ENCODE measurements around the gene EXOC2.
"Not testable (repeated sequence)": the region's sequence is repeated elsewhere in the genome, so short reads cannot be mapped to it uniquely, and the experiment has no call there.

Gene EXOC2

GRCh38 chr6:674956-675355 lies 18.0 kb downstream of the EXOC2 start:
- Histone ChIP-seq H3K4me1 (ENCODE audit: insufficient read depth, poor library complexity, severe bottlenecking) (no peaks in the 10 kb centered on the region), H3K36me3 (ENCODE audit: low read depth) (no peaks in the 10 kb centered on the region; the same call in 1 of the 2 replicates), H3K9me3 (ENCODE audit: severe bottlenecking) (no peaks in the 10 kb centered on the region), H3K27ac (ENCODE audit: poor library complexity, severe bottlenecking) (no peak overlapping the region), H3K4me3 (ENCODE audit: severe bottlenecking) (no peak overlapping the region), H3K27me3 (ENCODE audit: insufficient read depth, poor library complexity, severe bottlenecking) (no peaks in the 10 kb centered on the region)
- DNase-seq (ENCODE audit: low spot score) (no peak), ATAC-seq (ENCODE audit: low read depth) (no peak)
- no peak for TF ChIP-seq CTCF (IDR thresholded peaks at IDR 0.05; ENCODE audit: poor library complexity, severe bottlenecking)

GRCh38 chr6:674406-674805 lies 18.5 kb downstream of the EXOC2 start:
- H3K27ac ChIP-seq (ENCODE audit: poor library complexity, severe bottlenecking) = no peak overlapping the region
- TF ChIP-seq CTCF (IDR thresholded peaks at IDR 0.05; ENCODE audit: poor library complexity, severe bottlenecking) = no peak

GRCh38 chr6:667253-667927 lies 25.5 kb downstream of the EXOC2 start:
- DNase-seq (ENCODE audit: low spot score) (no peak), ATAC-seq (ENCODE audit: low read depth) (no peak)
- Histone ChIP-seq H3K4me3 (ENCODE audit: severe bottlenecking) (no peak overlapping the region), H3K27ac (ENCODE audit: poor library complexity, severe bottlenecking) (no peak overlapping the region), H3K9me3 (ENCODE audit: severe bottlenecking) (no peaks in the 10 kb centered on the region), H3K36me3 (ENCODE audit: low read depth) (no peaks in the 10 kb centered on the region), H3K4me1 (ENCODE audit: insufficient read depth, poor library complexity, severe bottlenecking) (no peaks in the 10 kb centered on the region), H3K27me3 (ENCODE audit: insufficient read depth, poor library complexity, severe bottlenecking) (no peaks in the 10 kb centered on the region)
- no peak for TF ChIP-seq CTCF (IDR thresholded peaks at IDR 0.05; ENCODE audit: poor library complexity, severe bottlenecking)

More at GRCh38 chr6:674406-674805, 18.5 kb downstream of the EXOC2 start:
- no peaks in the 10 kb centered on the region; the same call in 1 of the 2 replicates for H3K36me3 ChIP-seq (ENCODE audit: low read depth)
- H3K4me3 ChIP-seq (ENCODE audit: severe bottlenecking) = no peak overlapping the region
- no peaks in the 10 kb centered on the region for H3K27me3 ChIP-seq (ENCODE audit: insufficient read depth, poor library complexity, severe bottlenecking)
- ATAC-seq (ENCODE audit: low read depth) = no peak
- H3K4me1 ChIP-seq (ENCODE audit: insufficient read depth, poor library complexity, severe bottlenecking) = no peaks in the 10 kb centered on the region
- H3K9me3 ChIP-seq (ENCODE audit: severe bottlenecking) = no peaks in the 10 kb centered on the region
- DNase-seq (ENCODE audit: low spot score) = no peak

GRCh38 chr6:665403-666267 lies 27.3 kb downstream of the EXOC2 start:
- Histone ChIP-seq H3K27ac (ENCODE audit: poor library complexity, severe bottlenecking) (no peak overlapping the region), H3K4me3 (ENCODE audit: severe bottlenecking) (no peak overlapping the region), H3K4me1 (ENCODE audit: insufficient read depth, poor library complexity, severe bottlenecking) (no peaks in the 10 kb centered on the region), H3K36me3 (ENCODE audit: low read depth) (no peaks in the 10 kb centered on the region), H3K9me3 (ENCODE audit: severe bottlenecking) (no peaks in the 10 kb centered on the region), H3K27me3 (ENCODE audit: insufficient read depth, poor library complexity, severe bottlenecking) (no peaks in the 10 kb centered on the region)
- TF ChIP-seq CTCF (IDR thresholded peaks at IDR 0.05; ENCODE audit: poor library complexity, severe bottlenecking) = no peak
- DNase-seq (ENCODE audit: low spot score) (no peak), ATAC-seq (ENCODE audit: low read depth) (no peak)

- not testable (repeated sequence) for H3K36me3 ChIP-seq (ENCODE audit: low read depth); DNase-seq (ENCODE audit: low spot score)
Observed at GRCh38 chr6:663788-664187, 29.2 kb downstream of the EXOC2 start.

More at GRCh38 chr6:663788-664187, 29.2 kb downstream of the EXOC2 start:
- H3K9me3 ChIP-seq (ENCODE audit: severe bottlenecking); ATAC-seq (ENCODE audit: low read depth); H3K27me3 ChIP-seq (ENCODE audit: insufficient read depth, poor library complexity, severe bottlenecking); H3K27ac ChIP-seq (ENCODE audit: poor library complexity, severe bottlenecking); H3K4me1 ChIP-seq (ENCODE audit: insufficient read depth, poor library complexity, severe bottlenecking); H3K4me3 ChIP-seq (ENCODE audit: severe bottlenecking): not testable (repeated sequence)

Measured in RWPE2 (cell line).